K562 (cell line): ENCODE data around the gene PI4K2A. TPM values are rescaled to one million over a fixed set of nuclear protein-coding genes. Genes with fewer than 3 reads are reported as not detected.

Experiments
- DPF2 ChIP-seq: fragments of 450-650 bp; IDR thresholded peaks from 2 replicates; pipeline ENCODE4 v1.6.1; 2016
- E2F8 ChIP-seq: fragments of 450-650 bp; IDR thresholded peaks from 2 replicates; pipeline ENCODE4 v1.7.1; 2018; ENCODE audit warnings: mild to moderate bottlenecking, low read depth; ENCODE audit not compliant: partially characterized antibody
- FOXP4 ChIP-seq: sonication (generic); formaldehyde crosslinking; IDR thresholded peaks from 2 replicates; pipeline ENCODE4 v1.8.0; 2022; ENCODE audit warnings: mild to moderate bottlenecking, missing genetic modification reagents, borderline replicate concordance
- GMEB1 ChIP-seq: fragments of 250-450 bp; sonication (Bioruptor Pico); IDR thresholded peaks from 2 replicates; pipeline ENCODE4 v1.4.0; 2020; ENCODE audit warnings: mild to moderate bottlenecking
- HMGN3 ChIP-seq: IDR thresholded peaks from 2 replicates; pipeline ENCODE4 v1.6.1; 2011; ENCODE audit warnings: borderline replicate concordance, low read depth, mild to moderate bottlenecking, mixed read lengths, low read length; ENCODE audit not compliant: insufficient read length; ENCODE audit errors: extremely low read depth
- NCOA1 ChIP-seq: fragments of 450-650 bp; IDR thresholded peaks from 2 replicates; pipeline ENCODE4 v1.6.1; 2016; ENCODE audit warnings: low read depth
- NR1H2 ChIP-seq: sonication (generic); formaldehyde crosslinking; IDR thresholded peaks from 2 replicates; pipeline ENCODE4 v1.4.0; 2020; ENCODE audit warnings: mild to moderate bottlenecking, missing genetic modification reagents
- RBM17 ChIP-seq: fragments of 200-400 bp; formaldehyde crosslinking; IDR thresholded peaks from 2 replicates; pipeline ENCODE4 v1.6.1; 2017; ENCODE audit warnings: low read depth, mild to moderate bottlenecking, low read length, borderline replicate concordance
- RCOR1 ChIP-seq, 2 experiments: IDR thresholded peaks; 2 replicates each; pipeline ENCODE4 v1.6.1; 2012; ENCODE audit warnings: low read depth in 2 of 2, low read length in 2 of 2, borderline replicate concordance in 1 of 2, improper control_type of control experiment in 1 of 2
- SLC30A9 ChIP-seq: fragments of 250-450 bp; sonication (Bioruptor Pico); IDR thresholded peaks from 2 replicates; pipeline ENCODE4 v1.8.0; 2022; ENCODE audit warnings: mild to moderate bottlenecking, moderate library complexity
- SPI1 ChIP-seq: IDR thresholded peaks from 2 replicates; pipeline ENCODE4 v1.6.1; 2011; ENCODE audit warnings: low read depth, low read length, control low read depth, borderline replicate concordance
- SREBF1 ChIP-seq: fragments of 150-350 bp; IDR thresholded peaks from 2 replicates; pipeline ENCODE4 v1.6.1; 2014; ENCODE audit warnings: antibody characterized with exemption, low read depth, low read length, borderline replicate concordance
- SRF ChIP-seq, 2 experiments: fragments of 250-450, 450-650 bp in 1 of 2; sonication (Bioruptor Pico) in 1 of 2; sonication (generic) in 1 of 2; formaldehyde crosslinking; IDR thresholded peaks; 2 replicates each; pipeline versions ENCODE4 v1.5.0 to v1.5.1; 2020 to 2022; ENCODE audit warnings: mild to moderate bottlenecking in 1 of 2, missing genetic modification reagents in 1 of 2
- TBP ChIP-seq: optimal IDR thresholded peaks from 2 replicates; pipeline ENCODE3; 2011; ENCODE audit warnings: low read depth, low read length, improper control_type of control experiment
- ZC3H11A ChIP-seq: IDR thresholded peaks from 2 replicates; pipeline ENCODE4 v1.6.1; 2012; ENCODE audit warnings: low read depth, low read length, improper control_type of control experiment
- ZNF263 ChIP-seq: sonication (generic); formaldehyde crosslinking; IDR thresholded peaks from 2 replicates; pipeline ENCODE4 v1.8.0; 2022; ENCODE audit warnings: mild to moderate bottlenecking, missing genetic modification reagents, borderline replicate concordance
- ZNF639 ChIP-seq, 2 experiments: fragments of 200-800 bp in 1 of 2; sonication (Bioruptor generic) in 1 of 2; sonication (generic) in 1 of 2; formaldehyde crosslinking in 1 of 2; IDR thresholded peaks in 1 of 2; conservative IDR thresholded peaks in 1 of 2; 2 replicates each; pipeline versions ENCODE4 v1.5.0 to v1.6.1; 2016 to 2020; ENCODE audit warnings: missing compliant biosample characterization in 1 of 2, missing genetic modification characterization in 1 of 2, missing genetic modification reagents in 1 of 2
- ZNF778 ChIP-seq: fragments of 450-650 bp; formaldehyde crosslinking; IDR thresholded peaks from 2 replicates; pipeline ENCODE4 v1.4.0; 2020; ENCODE audit warnings: mild to moderate bottlenecking, moderate library complexity
- ZSCAN29 ChIP-seq: fragments of 450-650 bp; IDR thresholded peaks from 2 replicates; pipeline ENCODE4 v1.6.1; 2017
- polyA plus RNA-seq, 8 experiments: library from polyadenylated mRNA; depleted of rRNA in 4 of 8; stranded (reverse) in 5 of 8; unstranded in 3 of 8; fragments of >200 nt; fragmentation: Nextera tagmentation in 2 of 8; fragmentation: Illumina TruSeq in 1 of 8; extraction: Ambion mirVana in 2 of 8; extraction: Trizol in 1 of 8; gene quantifications; 2 replicates each; pipeline versions ENCODE4 v1.2.1 to v1.2.3, GENCODE V29; 2011 to 2014; ENCODE audit warnings: inconsistent platforms in 1 of 8, missing spikeins in 1 of 8
- total RNA-seq, 7 experiments: library from RNA; depleted of rRNA in 6 of 7; stranded (reverse); fragments of >200 nt in 6 of 7; fragmentation: Illumina TruSeq in 2 of 7; extraction: Trizol in 2 of 7; gene quantifications; 2 replicates each; pipeline versions ENCODE4 v1.2.1 to v1.2.3, GENCODE V29; 2011 to 2021; ENCODE audit warnings: low replicate concordance in 1 of 7

Gene PI4K2A
- total and polyA plus RNA-seq, 9 of the 15 experiments (the other 6 are each of a cell fraction or from before 2014, with no cell fraction given) = 4.4 to 28.4 (median 16.5) TPM

- TF ChIP-seq ZNF263 (CRISPR knock-in tag) (no peak), SLC30A9 (CRISPR knock-in tag) (no peak), NCOA1 (no peak), ZNF639 (CRISPR knock-in tag; conservative IDR thresholded peaks at IDR 0.05 in 1 of 2, IDR thresholded peaks at IDR 0.05 in 1 of 2) (peak in 1 of 2 experiments; percentile 63; a peak in 2 of 4 replicates), E2F8 (no peak), NR1H2 (CRISPR knock-in tag) (no peak), GMEB1 (no peak), SRF (CRISPR knock-in tag; IDR thresholded peaks at IDR 0.05) (no peak), ZNF778 (no peak), RBM17 (no peak), RCOR1 (IDR thresholded peaks at IDR 0.05; ENCODE audit: borderline replicate concordance in 1 of 2, low read depth in 2 of 2, low read length in 2 of 2) (no peak; a peak in 1 of 4 replicates), HMGN3 (no peak), TBP (no peak), SREBF1 (no peak), DPF2 (peak; percentile 68; the same call in 1 of the 2 replicates), FOXP4 (CRISPR knock-in tag) (no peak), SPI1 (no peak), ZC3H11A (no peak), ZSCAN29 (no peak)
Observed at GRCh38 chr10:97648562-97649404, 8.3 kb downstream of the PI4K2A start (continued).
